GM12801 (cell line): Measurements from ENCODE around the gene SYT1.

ENCODE experiments used
- TF ChIP-seq, protein P1 (sequence below): IDR thresholded peaks from one replicate; pipeline ENCODE4 v1.5.1; 2011; ENCODE audit warnings: control low read depth; ENCODE audit not compliant: insufficient read length; ENCODE audit errors: extremely low read depth

The SYT1 gene

DNA sequence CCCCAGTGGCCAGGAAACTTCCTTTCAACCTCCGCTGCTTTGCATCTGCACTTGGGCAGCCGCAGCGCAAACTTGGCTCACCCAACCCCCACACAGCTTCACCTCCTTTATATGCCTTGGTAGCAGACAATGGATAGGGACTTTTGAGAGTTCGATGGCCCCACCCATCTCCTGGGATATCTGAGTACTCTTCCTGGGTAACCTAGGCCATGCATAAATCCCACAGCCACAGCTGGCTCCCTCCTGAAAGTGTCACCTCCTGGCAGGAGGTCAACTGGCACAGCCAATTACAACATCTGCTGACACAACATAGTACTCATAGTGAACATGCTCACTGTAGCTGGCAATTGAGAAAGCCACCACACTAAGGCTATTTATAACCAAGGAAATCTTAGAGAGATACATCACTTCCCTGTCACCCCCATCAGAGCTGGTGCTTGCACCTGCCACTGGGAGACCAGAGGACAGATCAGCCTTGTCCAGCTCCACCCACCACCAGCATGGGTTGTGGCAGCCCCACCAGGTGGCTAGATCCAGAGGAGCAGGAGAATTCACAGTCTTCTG is 410.0 kb downstream of the SYT1 start:
- TF ChIP-seq, protein P1, sequence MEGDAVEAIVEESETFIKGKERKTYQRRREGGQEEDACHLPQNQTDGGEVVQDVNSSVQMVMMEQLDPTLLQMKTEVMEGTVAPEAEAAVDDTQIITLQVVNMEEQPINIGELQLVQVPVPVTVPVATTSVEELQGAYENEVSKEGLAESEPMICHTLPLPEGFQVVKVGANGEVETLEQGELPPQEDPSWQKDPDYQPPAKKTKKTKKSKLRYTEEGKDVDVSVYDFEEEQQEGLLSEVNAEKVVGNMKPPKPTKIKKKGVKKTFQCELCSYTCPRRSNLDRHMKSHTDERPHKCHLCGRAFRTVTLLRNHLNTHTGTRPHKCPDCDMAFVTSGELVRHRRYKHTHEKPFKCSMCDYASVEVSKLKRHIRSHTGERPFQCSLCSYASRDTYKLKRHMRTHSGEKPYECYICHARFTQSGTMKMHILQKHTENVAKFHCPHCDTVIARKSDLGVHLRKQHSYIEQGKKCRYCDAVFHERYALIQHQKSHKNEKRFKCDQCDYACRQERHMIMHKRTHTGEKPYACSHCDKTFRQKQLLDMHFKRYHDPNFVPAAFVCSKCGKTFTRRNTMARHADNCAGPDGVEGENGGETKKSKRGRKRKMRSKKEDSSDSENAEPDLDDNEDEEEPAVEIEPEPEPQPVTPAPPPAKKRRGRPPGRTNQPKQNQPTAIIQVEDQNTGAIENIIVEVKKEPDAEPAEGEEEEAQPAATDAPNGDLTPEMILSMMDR: no peak

DNA sequence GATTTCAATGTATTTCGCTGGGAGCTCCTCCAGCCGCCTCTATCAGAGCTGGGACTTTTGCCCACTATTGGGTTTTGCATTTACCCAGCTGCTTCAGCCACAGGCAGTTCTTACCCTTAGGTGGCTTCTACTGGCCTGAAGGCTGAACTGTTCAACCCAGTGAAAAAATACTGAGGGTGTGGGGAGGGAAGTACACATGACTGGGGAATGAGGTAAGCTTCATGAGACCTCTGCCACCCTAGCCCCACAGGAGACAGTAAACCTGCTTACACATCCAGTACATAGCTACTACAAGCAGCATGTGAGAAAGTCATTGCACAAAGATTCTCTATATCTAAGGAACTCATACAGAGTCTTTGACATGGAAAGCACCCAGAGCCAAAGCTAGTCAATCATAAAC is 411.1 kb downstream of the SYT1 start:
- TF ChIP-seq, protein P1: no peak

DNA sequence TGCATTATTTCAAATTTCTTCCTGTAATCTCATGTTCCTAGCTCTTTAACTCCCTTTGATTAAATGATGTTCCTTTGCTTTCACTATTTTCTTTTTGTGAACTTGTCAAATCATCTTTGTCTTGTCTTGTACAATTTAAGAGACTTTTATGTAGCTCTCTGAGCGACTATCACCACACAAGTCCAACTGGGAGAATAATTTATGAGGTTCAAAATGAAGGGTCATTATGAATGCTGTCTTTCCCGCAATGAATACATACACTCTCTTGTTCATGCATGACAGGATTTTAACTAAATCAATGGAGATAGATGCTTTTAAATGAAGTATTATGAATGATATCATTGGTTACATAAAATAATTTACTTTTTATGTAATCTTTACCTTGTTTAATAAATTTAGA is 418.8 kb downstream of the SYT1 start:
- TF ChIP-seq, protein P1: no peak

DNA sequence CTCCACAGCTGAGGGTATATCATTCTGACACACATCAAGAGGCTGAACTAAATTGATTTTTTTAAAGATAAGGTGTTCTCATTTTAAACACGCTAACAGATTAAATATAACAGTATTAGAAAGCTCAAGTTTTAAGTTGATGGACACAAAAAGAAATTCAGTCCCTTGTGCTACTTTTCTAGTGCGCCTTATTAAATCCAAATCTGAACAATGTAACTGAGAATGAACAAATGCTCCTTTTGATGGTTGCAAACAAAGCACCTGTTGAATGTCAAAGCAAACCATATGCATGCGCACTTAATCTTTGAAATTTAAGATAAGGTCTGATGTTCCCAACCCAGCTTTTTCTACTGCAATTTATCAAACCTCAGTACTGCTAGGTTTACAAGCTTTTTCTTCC is 424.3 kb downstream of the SYT1 start:
- TF ChIP-seq, protein P1: no peak

DNA sequence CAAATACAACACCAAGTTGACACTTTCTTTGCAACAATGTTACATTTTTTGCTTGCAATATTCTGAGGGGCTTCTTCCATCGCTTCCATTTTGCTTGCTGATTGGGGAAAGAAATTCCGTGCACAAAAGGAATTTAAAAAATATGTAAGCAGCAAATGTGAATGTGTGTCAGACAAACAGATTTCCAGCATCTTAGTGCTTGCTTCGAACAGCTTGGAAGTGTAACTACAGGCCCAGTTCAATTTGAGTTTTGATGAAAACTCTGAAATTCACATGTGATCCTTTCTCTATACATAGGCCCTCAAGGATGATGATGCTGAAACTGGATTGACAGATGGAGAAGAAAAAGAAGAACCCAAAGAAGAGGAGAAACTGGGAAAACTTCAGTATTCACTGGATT is 427.1 kb downstream of the SYT1 start:
- TF ChIP-seq, protein P1: no peak

DNA sequence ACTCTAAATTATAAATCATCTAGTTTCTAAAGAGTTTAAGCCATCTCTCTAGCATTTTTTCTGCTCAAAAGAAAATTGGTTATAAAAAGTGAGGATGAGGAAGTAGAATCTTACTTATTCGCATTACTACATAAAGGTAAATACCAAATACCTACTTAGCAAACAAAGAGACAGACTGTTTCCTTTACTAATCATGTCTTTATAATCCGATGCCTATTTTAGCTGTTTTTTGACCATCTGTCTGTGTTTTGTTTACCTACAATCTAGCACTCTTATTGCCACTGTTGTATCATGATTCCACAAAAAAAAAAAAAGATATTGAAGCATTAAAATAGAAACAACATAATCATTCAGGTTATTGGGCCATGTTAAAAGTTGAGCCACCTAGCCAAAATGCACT is 430.0 kb downstream of the SYT1 start:
- TF ChIP-seq, protein P1: no peak

DNA sequence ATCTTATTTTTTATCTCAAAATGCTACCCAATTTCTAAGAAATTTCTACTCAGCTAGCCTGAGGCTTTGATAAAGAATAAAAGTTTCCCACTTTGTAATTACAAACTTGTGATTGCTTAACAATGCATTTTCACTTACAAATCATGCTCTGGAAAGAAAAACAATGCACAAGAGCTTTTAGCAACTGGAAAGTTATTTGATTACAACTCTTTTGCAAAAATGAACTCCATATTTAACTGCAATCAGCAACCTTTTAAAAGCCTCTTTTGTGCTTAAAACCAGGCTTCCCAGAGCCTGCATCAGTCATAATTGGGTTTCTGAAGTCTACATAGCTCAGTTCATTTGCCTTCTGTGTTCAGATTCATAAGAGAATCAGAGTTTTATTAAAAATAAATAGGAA is 431.0 kb downstream of the SYT1 start:
- TF ChIP-seq, protein P1: no peak
